Thyroid gland (tissue), 4 donors: Measurements from ENCODE around the gene SCFD2.

ENCODE experiments used
- CTCF ChIP-seq, 6 experiments: fragments of 200-600 bp in 3 of 6; fragments of 450-650 bp in 3 of 6; sonication (generic) in 3 of 6; IDR thresholded peaks; one replicate each; pipeline ENCODE4 v1.5.1; 2016 to 2019; ENCODE audit warnings: antibody characterized with exemption in 6 of 6, mild to moderate bottlenecking in 2 of 6, inconsistent platforms in 1 of 6, moderate library complexity in 1 of 6
- POLR2A ChIP-seq, 2 donors: fragments of 450-650 bp; IDR thresholded peaks; one replicate each; pipeline ENCODE4 v1.6.1; 2017; ENCODE audit warnings: antibody characterized with exemption in 2 of 2, mild to moderate bottlenecking in 2 of 2, moderate library complexity in 1 of 2

DNA sequence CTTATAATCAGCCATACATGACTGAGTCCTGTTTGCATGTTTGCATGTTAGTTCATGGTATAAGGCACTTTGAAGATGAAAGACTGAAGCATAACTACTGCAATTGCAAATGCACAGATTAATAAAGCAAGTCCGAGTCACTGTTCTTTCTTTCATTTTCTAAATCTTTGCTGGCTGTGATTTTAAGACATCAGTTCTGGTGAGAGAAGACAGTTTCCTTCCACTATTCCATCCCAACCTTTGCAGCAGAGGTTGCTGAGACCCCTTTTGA lies 475.4 kb downstream of the SCFD2 start:
- TF ChIP-seq POLR2A (IDR thresholded peaks at IDR 0.05) (no peak), CTCF (IDR thresholded peaks at IDR 0.05) (no peak)
